HS-27A (cell line): ENCODE measurements around the gene ARFGAP3.

ENCODE experiments used
- DNase-seq: peaks from one replicate; pipeline ENCODE4 v3.0.0-alpha.2; 2012; ENCODE audit warnings: low read depth, missing footprints

Gene ARFGAP3

GRCh38 chr22:42820045-42820763 is 36.9 kb downstream of the ARFGAP3 start:
- DNase-seq = peak; percentile 15

- no peak for DNase-seq
Observed at GRCh38 chr22:42819412-42820044, 37.5 kb downstream of the ARFGAP3 start.

GRCh38 chr22:42817556-42817955 is 39.5 kb downstream of the ARFGAP3 start:
- no peak for DNase-seq

- no peak for DNase-seq
Observed at GRCh38 chr22:42816336-42816735, 40.7 kb downstream of the ARFGAP3 start.

GRCh38 chr22:42814616-42815015 is 42.5 kb downstream of the ARFGAP3 start:
- DNase-seq = no peak

GRCh38 chr22:42814215-42814614 is 42.9 kb downstream of the ARFGAP3 start:
- no peak for DNase-seq

- DNase-seq = no peak
Observed at GRCh38 chr22:42813501-42813900, 43.6 kb downstream of the ARFGAP3 start.

GRCh38 chr22:42811459-42811858 is 45.6 kb downstream of the ARFGAP3 start:
- DNase-seq = no peak

- no peak for DNase-seq
Observed at GRCh38 chr22:42808521-42808920, 48.6 kb downstream of the ARFGAP3 start.

GRCh38 chr22:42807185-42807584 is 49.9 kb downstream of the ARFGAP3 start:
- DNase-seq = no peak

GRCh38 chr22:42805998-42806830 is 50.9 kb downstream of the ARFGAP3 start:
- no peak for DNase-seq

GRCh38 chr22:42805016-42805997 is 51.8 kb downstream of the ARFGAP3 start:
- no peak for DNase-seq

GRCh38 chr22:42803389-42803788 is 53.7 kb downstream of the ARFGAP3 start:
- DNase-seq = no peak

GRCh38 chr22:42801252-42802080 is 55.6 kb downstream of the ARFGAP3 start:
- DNase-seq = no peak

- DNase-seq = no peak
Observed at GRCh38 chr22:42800451-42801251, 56.4 kb downstream of the ARFGAP3 start.

GRCh38 chr22:42799461-42800405 is 57.3 kb downstream of the ARFGAP3 start:
- DNase-seq = no peak

GRCh38 chr22:42799061-42799460 is 58.0 kb downstream of the ARFGAP3 start:
- no peak for DNase-seq

GRCh38 chr22:42797011-42797410 is 60.1 kb downstream of the ARFGAP3 start:
- no peak for DNase-seq

GRCh38 chr22:42796081-42796480 is 61.0 kb downstream of the ARFGAP3 start:
- DNase-seq = no peak
